Activated gamma-delta T cell (primary cell): ENCODE measurements around the gene TBL1X.

Experiments used
- DNase-seq: peaks from one replicate; lab custom pipeline; 2025; lab: John Stamatoyannopoulos, UW

TBL1X gene

DNA sequence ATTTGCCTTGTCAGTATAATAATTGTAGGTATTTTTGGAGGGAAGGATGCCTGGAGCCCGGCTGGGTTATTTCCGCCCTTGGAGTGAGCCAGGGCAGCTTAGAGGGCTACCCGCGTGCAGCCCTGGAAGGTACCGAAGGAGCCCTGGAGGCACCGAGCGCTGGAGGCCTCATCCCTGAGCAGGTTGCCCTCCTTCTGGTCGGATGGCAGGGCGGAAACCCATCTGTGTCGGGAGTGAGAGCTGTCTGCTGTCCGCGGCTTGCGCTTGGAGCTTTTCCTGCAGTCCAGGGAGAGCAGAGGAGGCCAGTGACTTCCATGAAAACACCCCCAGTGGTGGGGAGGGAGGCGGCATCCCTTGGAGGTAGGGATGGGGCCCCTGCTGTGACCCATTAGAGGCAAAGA is 122.1 kb downstream of the TBL1X start:
- DNase-seq: no peak

- DNase-seq: no peak
Observed at GRCh38 chrX:9587642-9588041, 122.8 kb downstream of the TBL1X start.

DNA sequence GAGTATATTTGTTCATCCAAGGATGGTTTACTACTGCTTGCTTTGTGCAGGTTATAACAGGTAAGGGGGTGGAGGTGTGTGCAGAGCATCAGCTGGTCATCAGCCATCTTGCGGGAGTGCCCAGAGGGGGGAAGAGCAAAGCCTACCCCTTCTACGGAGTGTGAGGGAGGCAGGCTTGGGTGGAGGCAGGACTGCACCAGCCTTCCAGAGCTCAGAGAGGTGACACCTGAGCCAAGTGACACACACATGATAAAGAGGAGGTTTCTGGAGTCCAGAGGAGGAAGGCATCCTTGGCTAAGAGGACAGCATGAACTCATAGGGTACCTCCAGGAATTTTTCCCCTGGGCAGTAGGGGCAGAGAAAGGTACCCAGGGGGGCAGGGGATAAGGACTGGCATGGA is 126.6 kb downstream of the TBL1X start:
- DNase-seq: no peak

DNA sequence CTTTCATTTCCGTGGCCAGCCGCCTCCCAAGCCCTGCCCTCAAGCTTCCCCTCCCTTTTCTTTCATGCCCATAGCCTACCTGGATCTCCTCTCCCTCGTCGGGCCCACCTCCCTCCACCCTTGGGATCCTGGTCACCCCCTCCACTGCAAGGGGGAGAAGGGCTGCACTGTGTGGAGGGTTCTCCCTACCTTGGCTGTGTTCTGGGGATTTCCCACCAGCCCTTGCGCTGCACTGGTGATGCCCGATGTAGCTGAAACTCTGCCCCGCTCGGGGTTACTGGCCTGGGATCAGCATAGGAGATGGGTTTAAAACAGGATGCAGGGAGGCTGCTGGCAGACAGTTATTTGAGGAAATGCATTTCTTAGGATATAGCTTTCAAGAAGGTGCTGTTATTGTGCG is 128.9 kb downstream of the TBL1X start:
- DNase-seq: no peak

DNA sequence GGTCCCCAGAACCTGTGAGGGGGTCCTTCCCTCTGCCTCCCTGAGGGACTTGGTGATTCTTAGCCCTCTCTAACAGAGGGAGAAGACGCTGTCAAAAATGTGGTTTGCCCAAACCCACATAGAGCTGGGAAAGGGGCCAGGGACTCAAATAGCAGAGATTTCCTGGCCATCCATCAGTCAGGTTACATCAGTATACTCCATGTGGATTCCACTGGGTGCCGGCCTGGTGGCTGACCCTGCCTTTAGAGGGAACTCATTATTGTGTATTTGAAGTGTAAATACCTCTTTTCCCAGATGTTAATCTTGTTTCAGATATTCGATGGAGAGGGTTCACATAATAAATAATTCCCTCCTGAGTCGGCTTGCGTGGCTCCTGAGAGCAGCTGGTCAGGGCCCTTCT is 130.3 kb downstream of the TBL1X start:
- DNase-seq: no peak

DNA sequence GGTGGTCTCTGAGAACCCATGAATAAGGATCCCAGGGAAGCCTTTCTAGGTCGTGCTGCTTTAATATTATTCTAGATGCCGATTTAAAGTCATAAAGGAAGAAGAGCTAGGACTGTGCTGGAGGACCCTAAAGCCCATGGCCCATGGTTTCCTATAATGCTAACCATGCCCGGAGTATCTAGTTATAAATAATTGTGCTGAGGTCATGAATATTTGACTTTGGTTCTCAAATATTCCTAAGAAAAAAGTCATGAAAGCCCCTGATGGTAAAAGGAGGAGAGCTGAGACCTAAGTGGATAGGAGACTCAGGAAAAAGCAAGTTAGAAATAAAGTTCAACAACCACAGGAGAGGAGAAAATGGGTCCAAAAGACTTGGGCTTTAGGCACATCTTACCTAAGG is 132.0 kb downstream of the TBL1X start:
- no peak for DNase-seq

DNA sequence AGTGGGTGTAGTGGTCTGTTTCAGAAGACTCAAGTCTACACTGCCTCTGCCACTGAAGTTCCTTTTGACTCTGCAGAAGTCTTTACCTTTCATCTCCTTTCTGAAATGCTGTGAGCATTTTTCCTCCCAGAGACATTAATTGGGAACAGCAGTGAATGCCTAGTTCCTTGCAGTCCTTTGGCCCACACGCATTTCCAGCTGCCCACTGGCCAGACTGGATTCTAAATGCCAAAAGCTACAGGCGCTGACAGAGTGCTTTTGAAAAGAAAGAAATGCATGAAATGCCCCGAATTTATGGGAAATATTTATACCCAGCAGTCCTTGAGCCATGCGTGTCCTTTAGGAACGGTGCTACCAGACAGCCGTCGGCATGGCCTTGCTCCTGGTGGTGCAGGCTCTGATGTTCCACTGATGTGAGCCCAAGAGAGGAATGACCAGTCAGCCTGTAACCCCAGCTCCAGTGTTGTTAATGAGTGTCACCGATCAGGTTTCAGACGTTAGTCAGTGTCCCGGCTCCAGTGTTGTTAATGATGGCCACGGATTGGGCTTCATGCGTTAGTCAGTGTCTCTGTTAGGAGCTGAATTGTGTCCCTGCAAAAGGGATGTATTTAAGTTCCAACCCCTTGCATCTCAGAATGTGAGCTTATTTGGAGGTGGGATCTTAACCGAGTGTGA is 132.6 kb downstream of the TBL1X start:
- no peak for DNase-seq

GRCh38 chrX:9598344-9598743 is 133.5 kb downstream of the TBL1X start:
- DNase-seq: no peak

DNA sequence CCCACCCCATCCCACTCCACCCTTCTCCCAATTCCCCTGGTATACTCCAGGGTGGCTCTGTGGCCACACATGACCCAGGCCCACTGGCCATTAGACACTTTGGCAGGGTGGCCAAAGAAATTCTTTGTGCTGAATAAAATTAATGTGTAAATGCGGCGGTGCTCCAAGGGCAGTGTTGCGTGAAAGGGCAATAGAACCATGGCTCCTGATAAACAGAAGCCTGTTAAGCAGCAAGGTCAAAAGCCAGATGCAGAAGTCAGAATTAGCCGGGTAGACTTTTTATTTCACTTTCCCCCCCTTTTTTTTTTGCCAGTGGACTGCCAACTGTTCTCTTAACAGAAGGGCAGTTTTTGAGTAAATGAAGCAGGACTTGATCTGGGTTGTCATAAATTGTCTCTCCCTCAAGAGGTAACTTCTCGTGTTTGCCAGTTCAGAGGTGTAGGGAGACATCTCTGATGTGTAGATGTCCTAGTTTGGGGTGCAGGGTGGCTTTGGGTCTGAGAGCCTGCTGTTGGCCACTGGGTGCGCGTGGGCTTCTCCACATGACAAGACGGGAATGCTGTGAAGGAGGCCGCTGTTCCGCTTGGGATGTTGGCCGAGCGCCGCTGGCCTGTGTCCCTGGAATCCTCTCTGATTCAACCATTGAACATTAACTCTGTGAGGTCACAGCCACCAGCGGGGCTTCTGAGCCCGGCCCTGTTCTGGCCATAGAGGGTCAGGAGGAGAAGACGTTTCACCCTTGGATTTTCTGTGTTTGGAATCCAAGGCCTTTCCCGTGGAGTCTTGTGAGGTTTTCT is 139.5 kb downstream of the TBL1X start:
- DNase-seq: no peak

GRCh38 chrX:9604908-9605306 is 140.0 kb downstream of the TBL1X start:
- no peak for DNase-seq

DNA sequence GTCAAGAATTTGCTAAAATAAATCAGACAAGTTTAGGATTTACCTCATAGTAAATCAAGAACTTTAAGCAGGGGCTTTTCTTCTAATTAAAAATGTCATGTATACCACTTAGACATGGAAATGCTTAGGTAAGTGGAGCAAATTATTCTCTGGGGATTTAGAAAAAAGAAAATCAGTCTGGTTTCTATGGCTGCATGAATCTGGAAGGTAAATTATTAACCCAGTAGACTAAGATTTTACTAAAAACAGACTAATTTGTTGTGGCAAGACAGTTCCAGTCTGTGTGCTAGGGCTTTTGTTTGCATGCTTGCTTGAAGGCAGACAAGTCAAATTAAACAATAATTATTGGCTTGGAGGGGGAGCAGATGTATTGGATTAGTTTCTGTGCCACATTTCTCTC is 140.6 kb downstream of the TBL1X start:
- DNase-seq: no peak

DNA sequence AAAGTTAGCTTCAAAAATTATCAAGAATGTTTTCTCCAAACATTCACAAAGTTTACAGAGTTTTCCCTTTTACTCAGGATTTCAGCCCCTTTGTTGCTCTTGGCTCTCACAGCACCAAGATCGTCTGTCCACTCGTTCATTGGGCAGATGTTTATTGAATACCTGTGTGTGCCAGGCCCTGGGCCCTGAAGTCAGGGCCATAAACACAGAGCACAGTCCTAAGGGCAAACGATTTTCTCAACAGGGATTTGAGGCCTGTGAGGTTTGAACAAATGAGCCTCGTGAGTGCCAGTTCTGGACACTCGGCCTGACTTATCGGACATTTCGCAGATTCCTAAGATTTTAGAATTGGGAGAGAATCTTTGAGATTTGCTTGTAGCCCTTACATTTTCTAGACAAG is 142.1 kb downstream of the TBL1X start:
- DNase-seq: no peak

DNA sequence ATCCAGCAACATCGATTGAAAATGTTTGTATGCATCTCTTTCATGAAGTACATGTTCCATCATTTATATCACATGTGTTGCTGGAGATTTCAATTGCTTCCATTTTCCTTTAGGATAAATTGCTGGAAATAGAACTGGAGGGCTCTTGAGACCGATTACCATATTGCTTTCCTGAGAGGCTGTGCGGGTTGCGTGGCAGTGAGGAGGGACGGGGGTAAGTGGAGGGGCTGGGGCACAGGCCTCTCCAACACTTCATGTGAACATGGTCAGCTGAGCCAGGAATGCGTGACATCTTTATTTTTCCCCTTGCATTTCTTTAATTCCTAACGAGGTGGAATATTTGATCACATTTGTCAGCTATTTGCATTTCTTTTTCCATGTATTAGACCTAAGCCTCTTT is 144.6 kb downstream of the TBL1X start:
- no peak for DNase-seq

DNA sequence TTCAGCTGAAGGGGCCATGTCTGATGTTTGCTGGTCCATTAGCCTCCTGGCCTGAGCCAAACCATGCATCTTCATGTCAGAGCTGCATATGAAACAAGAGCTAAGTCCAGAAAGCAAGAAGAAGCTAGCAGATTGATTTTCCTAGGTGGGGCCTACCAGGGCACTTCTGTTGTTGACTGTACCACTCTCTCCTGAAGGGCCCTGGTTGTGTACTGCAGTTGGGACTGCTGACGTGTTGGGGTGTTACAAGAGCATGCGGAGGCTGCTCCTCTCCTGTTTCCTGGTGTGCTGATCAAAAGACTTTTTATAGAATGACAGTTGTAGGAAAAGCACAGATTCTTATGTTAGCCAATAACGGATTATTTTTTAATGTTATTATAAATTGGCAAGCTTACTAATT is 145.1 kb downstream of the TBL1X start:
- no peak for DNase-seq

DNA sequence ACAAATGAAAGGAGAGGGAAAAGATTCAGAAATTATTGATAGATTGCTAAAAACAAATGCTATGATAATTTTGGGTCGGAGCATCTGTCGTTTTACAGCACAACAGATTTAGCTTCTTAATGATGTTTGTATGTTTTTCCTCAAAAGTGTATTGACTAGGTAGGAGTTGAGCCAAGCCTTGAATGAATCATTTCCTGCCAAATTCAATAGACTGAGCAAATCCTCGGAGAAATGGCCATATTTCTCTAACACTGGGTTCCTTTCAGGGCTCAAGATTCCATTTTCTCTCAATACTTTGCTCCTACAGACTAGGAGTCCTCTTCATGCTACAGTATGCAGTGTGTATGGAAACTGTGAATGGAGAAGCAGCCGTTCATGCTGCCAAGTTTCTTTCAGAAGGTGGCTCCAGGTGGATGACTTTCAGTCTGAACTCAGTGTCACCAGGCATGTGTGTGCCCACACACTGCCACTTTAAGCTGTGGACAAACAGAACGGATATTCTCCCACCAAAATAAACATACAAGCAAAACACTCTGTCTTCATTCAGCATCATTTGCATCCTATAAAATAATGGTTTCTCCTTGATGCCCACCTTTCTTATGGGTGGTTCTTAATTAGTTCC is 146.0 kb downstream of the TBL1X start:
- no peak for DNase-seq

- DNase-seq: no peak
Observed at GRCh38 chrX:9611436-9612145, 146.7 kb downstream of the TBL1X start.

DNA sequence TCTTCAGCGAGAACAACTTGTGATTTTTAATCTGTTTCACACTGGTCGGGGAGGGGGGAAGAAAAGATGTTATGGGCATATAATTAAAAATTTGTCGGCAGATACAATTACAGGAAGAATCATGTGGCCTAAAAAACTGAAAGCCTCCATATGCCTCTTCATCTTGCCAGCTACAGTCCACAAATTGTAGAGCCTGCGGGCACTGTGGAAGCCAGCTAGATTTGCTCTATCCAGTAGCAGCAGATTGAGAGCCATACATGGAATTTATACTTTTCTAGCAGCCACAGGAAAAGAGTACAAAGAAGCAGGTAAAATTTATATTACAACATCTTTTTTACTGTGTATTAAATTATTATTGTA is 147.3 kb downstream of the TBL1X start:
- DNase-seq: no peak

- DNase-seq: no peak
Observed at GRCh38 chrX:9614016-9614415, 149.2 kb downstream of the TBL1X start.

DNA sequence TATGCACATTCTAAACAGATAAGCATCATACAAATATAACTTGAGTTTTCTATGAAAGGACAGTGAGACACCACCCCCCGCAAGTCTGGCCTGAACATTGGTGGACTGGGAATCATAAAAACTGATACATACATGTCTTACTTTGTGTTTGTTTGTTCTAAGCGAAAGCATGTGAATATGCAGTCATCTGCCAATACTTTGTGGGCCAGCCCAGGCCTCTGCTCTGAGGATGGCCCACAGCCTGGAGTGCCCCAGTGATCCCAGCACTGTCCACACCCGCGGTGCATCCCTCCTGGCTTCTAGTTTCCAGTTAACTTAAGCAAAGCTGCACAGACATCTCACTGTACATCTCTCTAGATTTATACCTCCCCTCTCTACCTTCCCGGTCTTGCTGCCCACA is 154.3 kb downstream of the TBL1X start:
- DNase-seq: no peak

DNA sequence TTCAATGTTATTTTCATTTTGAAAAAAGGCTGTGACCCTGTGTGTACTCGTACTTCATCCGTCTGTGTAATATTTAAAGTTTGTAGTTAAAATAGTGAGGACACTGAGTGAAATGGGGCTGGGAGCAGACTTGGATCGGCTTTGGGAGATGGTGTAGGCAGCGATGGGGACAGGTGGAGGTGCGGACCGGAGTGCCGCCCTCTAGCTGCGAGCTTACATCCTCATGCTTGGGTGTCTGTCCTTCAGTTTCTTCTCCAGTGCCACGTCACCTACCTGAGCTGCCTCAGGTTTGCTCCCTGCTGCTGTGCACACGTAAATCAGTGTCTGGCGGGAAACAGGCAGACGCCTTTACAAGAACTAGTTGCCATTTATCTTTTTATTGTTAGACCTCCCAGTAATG is 154.7 kb downstream of the TBL1X start:
- no peak for DNase-seq

DNA sequence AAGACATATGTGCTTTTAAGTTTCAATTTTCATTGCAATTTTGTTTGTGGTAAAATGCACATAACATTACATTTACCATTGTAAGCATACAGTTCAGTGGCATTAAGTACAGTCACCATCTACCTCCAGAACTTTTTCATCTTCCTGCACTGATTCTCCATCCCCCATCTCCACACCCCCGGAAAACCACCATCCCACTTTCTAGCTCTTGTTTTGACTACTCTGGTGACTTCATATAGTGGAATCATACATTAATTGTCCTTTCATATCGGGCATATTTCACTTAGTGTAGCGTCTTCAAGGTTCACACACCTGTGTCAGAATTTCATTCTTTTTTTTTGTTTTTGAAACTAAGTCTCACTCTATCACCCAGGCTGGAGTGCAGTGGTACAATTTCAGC is 157.3 kb downstream of the TBL1X start:
- no peak for DNase-seq

GRCh38 chrX:9626379-9626778 is 161.5 kb downstream of the TBL1X start:
- no peak for DNase-seq

- no peak for DNase-seq
Observed at GRCh38 chrX:9627922-9628321, 163.1 kb downstream of the TBL1X start.
